ENCODE data around the gene GPNMB. TPM values are rescaled to one million over a fixed set of nuclear protein-coding genes. Genes with fewer than 3 reads are reported as not detected.
A peak's percentile ranks its signal among the peaks of the same experiment; 100 is the strongest.

Gene GPNMB
- total RNA-seq, 2 donors from 2014 or later = 12.8 to 43.3 TPM

- intact Hi-C loops (cut with DNase I) = no loop called here
- Histone ChIP-seq H3K9ac (ENCODE audit: low read depth in 2 of 2, low read length in 2 of 2) (no peak overlapping the region), H3K27ac (no peak overlapping the region), H3K4me3 (no peak overlapping the region), H3K27me3 (no peaks in the 10 kb centered on the region), H3K9me3 (no peaks in the 10 kb centered on the region), H3K36me3 (no peaks in the 10 kb centered on the region), H3K4me1 (no peaks in the 10 kb centered on the region)
- no peak for DNase-seq
- TF ChIP-seq, protein P1, sequence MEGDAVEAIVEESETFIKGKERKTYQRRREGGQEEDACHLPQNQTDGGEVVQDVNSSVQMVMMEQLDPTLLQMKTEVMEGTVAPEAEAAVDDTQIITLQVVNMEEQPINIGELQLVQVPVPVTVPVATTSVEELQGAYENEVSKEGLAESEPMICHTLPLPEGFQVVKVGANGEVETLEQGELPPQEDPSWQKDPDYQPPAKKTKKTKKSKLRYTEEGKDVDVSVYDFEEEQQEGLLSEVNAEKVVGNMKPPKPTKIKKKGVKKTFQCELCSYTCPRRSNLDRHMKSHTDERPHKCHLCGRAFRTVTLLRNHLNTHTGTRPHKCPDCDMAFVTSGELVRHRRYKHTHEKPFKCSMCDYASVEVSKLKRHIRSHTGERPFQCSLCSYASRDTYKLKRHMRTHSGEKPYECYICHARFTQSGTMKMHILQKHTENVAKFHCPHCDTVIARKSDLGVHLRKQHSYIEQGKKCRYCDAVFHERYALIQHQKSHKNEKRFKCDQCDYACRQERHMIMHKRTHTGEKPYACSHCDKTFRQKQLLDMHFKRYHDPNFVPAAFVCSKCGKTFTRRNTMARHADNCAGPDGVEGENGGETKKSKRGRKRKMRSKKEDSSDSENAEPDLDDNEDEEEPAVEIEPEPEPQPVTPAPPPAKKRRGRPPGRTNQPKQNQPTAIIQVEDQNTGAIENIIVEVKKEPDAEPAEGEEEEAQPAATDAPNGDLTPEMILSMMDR (IDR thresholded peaks at IDR 0.05) = no peak
These were observed 47.0 kb downstream of the GPNMB start for GRCh38 chr7:23293500-23294073.

DNA sequence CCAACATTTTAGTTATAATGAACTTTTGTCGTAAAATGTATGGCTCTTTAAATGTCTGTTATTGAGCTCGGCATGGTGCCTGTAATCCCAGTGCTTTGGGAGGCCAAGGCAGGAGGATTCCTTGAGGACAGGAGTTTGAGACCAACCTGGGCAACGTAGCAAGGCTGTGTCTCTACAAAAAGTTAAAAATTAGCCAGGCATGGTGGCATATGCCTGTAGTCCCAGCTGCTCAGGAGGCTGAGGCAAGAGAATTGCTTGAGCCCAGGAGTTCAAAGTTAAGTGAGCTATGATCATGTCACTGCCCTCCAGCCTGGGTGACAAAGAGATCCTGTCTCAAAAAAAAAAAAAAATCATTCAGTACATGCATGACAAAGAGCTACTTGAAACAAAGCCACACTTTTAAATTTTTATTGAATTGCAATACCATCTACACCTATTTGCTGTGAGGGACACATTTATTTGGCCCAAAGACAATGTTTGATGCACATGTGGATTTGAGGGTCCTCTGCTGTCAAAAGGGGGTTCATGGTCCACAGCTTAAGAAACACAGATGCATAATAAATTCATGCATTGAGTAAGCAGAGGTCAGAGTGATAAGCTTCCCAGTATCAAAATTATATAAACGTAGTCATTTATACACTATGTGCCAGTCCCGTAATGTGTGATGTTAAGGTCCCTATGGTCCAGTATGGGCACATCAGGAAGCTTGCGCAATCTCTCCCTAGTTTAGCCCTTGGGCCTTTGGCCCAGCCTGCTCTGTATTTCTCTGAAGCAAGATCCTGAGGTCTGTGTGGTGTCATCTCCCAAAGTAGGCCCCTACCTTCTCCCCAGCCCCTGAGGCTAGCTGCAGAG lies 48.2 kb downstream of the GPNMB start:
- TF ChIP-seq, protein P1 (IDR thresholded peaks at IDR 0.05) = no peak
- no peaks in the 10 kb centered on the region for H3K9me3 ChIP-seq
- H3K9ac ChIP-seq (ENCODE audit: low read depth in 2 of 2, low read length in 2 of 2) = no peak overlapping the region
- intact Hi-C loops (cut with DNase I) = no loop called here
- DNase-seq = no peak
- H3K36me3 ChIP-seq = no peaks in the 10 kb centered on the region
- no peaks in the 10 kb centered on the region for H3K27me3 ChIP-seq
- H3K27ac ChIP-seq = no peak overlapping the region
- no peak overlapping the region for H3K4me3 ChIP-seq
- no peaks in the 10 kb centered on the region for H3K4me1 ChIP-seq

DNA sequence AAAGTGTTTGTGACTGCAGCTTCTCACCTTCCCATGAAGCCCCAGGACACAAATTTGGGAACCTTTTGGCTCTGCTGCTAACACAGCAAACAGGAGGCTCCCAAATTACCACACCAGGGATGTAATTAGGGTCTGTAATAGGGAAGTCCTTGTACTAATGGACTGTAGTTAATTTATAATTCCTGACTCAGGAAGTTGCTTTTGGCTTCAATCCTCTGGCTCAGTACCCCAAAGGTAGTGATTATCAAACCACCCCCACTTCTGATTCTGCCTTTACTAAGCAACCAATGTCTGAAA lies 48.8 kb downstream of the GPNMB start:
- no peak overlapping the region for H3K9ac ChIP-seq (ENCODE audit: low read depth in 2 of 2, low read length in 2 of 2)
- intact Hi-C loops (cut with DNase I) = no loop called here
- DNase-seq = no peak
- no peak overlapping the region for H3K4me3 ChIP-seq
- no peaks in the 10 kb centered on the region for H3K36me3 ChIP-seq
- peaks cover 6% of the 10 kb centered on the region for H3K4me1 ChIP-seq
- H3K27me3 ChIP-seq = no peaks in the 10 kb centered on the region
- no peak overlapping the region for H3K27ac ChIP-seq
- no peaks in the 10 kb centered on the region for H3K9me3 ChIP-seq
- TF ChIP-seq, protein P1 (IDR thresholded peaks at IDR 0.05) = no peak

GRCh38 chr7:23298141-23298881 lies 51.7 kb downstream of the GPNMB start:
- Histone ChIP-seq H3K27ac (peak overlapping the region; percentile 78), H3K27me3 (no peaks in the 10 kb centered on the region), H3K9ac (ENCODE audit: low read depth in 2 of 2, low read length in 2 of 2) (no peak overlapping the region), H3K36me3 (no peaks in the 10 kb centered on the region), H3K4me1 (peaks cover 7% of the 10 kb centered on the region), H3K4me3 (no peak overlapping the region), H3K9me3 (no peaks in the 10 kb centered on the region)
- TF ChIP-seq, protein P1 (IDR thresholded peaks at IDR 0.05) = no peak
- intact Hi-C loops (cut with DNase I) = no loop called here
- DNase-seq = no peak

DNA sequence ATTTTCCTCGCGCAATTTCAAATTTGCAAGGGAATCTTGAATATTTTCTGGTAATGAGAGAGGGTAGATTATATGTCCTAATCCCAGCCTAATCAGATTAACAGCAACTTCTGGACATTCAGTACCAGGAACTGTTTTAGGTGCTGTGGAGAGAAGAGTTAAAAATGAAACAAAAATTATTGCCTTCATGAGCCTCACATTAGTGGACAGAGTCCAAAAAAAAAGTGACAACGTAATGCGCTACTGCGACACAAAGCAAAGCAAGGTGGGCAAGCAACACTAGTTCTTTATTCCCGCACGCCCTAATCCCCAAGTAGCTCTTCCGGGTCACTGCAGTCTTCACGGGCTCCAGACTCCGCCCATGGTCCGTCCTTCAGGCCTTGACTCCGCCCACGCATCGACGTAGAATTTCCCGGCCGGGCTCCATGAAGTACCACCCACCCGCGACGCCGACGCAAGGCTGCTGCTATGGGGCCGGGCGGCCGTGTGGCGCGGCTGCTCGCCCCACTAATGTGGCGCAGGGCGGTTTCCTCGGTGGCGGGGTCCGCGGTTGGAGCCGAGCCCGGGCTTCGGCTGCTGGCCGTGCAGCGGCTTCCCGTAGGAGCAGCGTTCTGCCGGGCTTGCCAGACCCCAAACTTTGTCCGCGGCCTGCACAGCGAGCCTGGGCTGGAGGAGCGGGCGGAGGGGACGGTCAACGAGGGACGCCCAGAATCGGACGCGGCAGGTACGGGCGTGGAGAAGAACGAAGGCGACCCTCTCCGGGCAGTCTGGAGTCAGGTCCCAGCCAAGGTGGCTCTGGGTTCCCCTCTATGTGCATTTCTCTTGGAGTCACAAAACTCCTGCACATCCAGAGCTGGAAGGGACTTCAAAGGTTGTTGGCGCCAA lies 52.6 kb downstream of the GPNMB start, which contains the start of gene MALSU1:
Gene MALSU1, plus strand, starts transcription at position 455 of the 885 bp plus-strand sequence. Its CDS starts 14 bp downstream, at position 469.
- Histone ChIP-seq H3K9me3 (no peaks in the 10 kb centered on the region), H3K27ac (peak within 1 kb of the TSS; percentile 78), H3K4me1 (peaks cover 7% of the 10 kb centered on the region), H3K9ac (ENCODE audit: low read depth in 2 of 2, low read length in 2 of 2) (peak within 1 kb of the TSS; percentile 94 to 97), H3K27me3 (no peaks in the 10 kb centered on the region), H3K36me3 (no peaks in the 10 kb centered on the region), H3K4me3 (peak within 1 kb of the TSS; percentile 70)
- intact Hi-C loops (cut with DNase I) = no loop called here
- TF ChIP-seq, protein P1 (IDR thresholded peaks at IDR 0.05) = no peak
- DNase-seq = peak; percentile 97
